H7 (cell line): ENCODE measurements around the gene SWAP70. TPM values are rescaled to one million over a fixed set of nuclear protein-coding genes. Genes with fewer than 3 reads are reported as not detected.
A peak's percentile ranks its signal among the peaks of the same experiment; 100 is the strongest.
"Not testable (repeated sequence)": the region's sequence is repeated elsewhere in the genome, so short reads cannot be mapped to it uniquely, and the experiment has no call there.

Experiments
- DNase-seq: peaks from one replicate; pipeline ENCODE4 v3.0.0; 2012
- H3K27me3 ChIP-seq: 2 replicates; pipeline ENCODE4 v1.6.0; 2011; ENCODE audit warnings: mild to moderate bottlenecking, low read length; ENCODE audit not compliant: control insufficient read depth, insufficient read depth
- H3K36me3 ChIP-seq: replicated peaks from 2 replicates; pipeline ENCODE4 v1.5.1; 2011; ENCODE audit warnings: low read length; ENCODE audit not compliant: control insufficient read depth, insufficient read depth
- H3K4me3 ChIP-seq: 2 replicates; pipeline ENCODE4 v1.5.1; 2011; ENCODE audit warnings: low read depth, mild to moderate bottlenecking, control low read depth, low read length, moderate library complexity; ENCODE audit not compliant: insufficient read depth
- total RNA-seq: library from RNA; depleted of rRNA; stranded (reverse); fragments of >200 nt; shearing (Covaris generic); gene quantifications from 2 replicates; pipeline ENCODE4 v1.2.3, GENCODE V29; 2014

The SWAP70 gene
- total RNA-seq, 1 experiment from 2014 or later = 18.5 TPM

GRCh38 chr11:9736365-9736764 lies 72.5 kb downstream of the SWAP70 start:
- DNase-seq = no peak
- H3K27me3 ChIP-seq = no peaks in the 10 kb centered on the region
- peaks cover 20% of the 10 kb centered on the region for H3K36me3 ChIP-seq
- no peak overlapping the region for H3K4me3 ChIP-seq

- Histone ChIP-seq H3K4me3 (no peak overlapping the region), H3K27me3 (no peaks in the 10 kb centered on the region), H3K36me3 (peaks cover 16% of the 10 kb centered on the region)
- no peak for DNase-seq
Observed at GRCh38 chr11:9738116-9738515, 74.2 kb downstream of the SWAP70 start.

- no peak for DNase-seq
- Histone ChIP-seq H3K36me3 (peaks cover 16% of the 10 kb centered on the region), H3K27me3 (no peaks in the 10 kb centered on the region), H3K4me3 (no peak overlapping the region)
Observed at GRCh38 chr11:9738707-9739106, 74.8 kb downstream of the SWAP70 start.

GRCh38 chr11:9739123-9739900 lies 75.4 kb downstream of the SWAP70 start:
- H3K27me3 ChIP-seq = no peaks in the 10 kb centered on the region
- DNase-seq = no peak
- no peak overlapping the region for H3K4me3 ChIP-seq
- peaks cover 16% of the 10 kb centered on the region for H3K36me3 ChIP-seq

- Histone ChIP-seq H3K27me3 (no peaks in the 10 kb centered on the region), H3K4me3 (no peak overlapping the region), H3K36me3 (peaks cover 16% of the 10 kb centered on the region)
- DNase-seq = no peak
Observed at GRCh38 chr11:9740202-9740883, 76.5 kb downstream of the SWAP70 start.

- no peak overlapping the region for H3K4me3 ChIP-seq
- H3K36me3 ChIP-seq = peaks cover 16% of the 10 kb centered on the region
- H3K27me3 ChIP-seq = no peaks in the 10 kb centered on the region
- DNase-seq = no peak
Observed at GRCh38 chr11:9741260-9741659, 77.4 kb downstream of the SWAP70 start.

GRCh38 chr11:9743512-9743911 lies 79.6 kb downstream of the SWAP70 start:
- H3K36me3 ChIP-seq = peaks cover 11% of the 10 kb centered on the region
- DNase-seq, H3K4me3 ChIP-seq, H3K27me3 ChIP-seq: not testable (repeated sequence)

GRCh38 chr11:9745411-9746211 lies 81.7 kb downstream of the SWAP70 start:
- no peaks in the 10 kb centered on the region for H3K27me3 ChIP-seq
- no peak for DNase-seq
- peaks cover 4% of the 10 kb centered on the region for H3K36me3 ChIP-seq
- H3K4me3 ChIP-seq = no peak overlapping the region

GRCh38 chr11:9747229-9747628 lies 83.4 kb downstream of the SWAP70 start:
- no peak for DNase-seq
- Histone ChIP-seq H3K27me3 (no peaks in the 10 kb centered on the region), H3K4me3 (no peak overlapping the region), H3K36me3 (peaks cover 2% of the 10 kb centered on the region)

- DNase-seq = no peak
- Histone ChIP-seq H3K36me3 (no peaks in the 10 kb centered on the region; the same call in none of the 2 replicates), H3K4me3 (no peak overlapping the region)
Observed at GRCh38 chr11:9747828-9748227, 84.0 kb downstream of the SWAP70 start.

GRCh38 chr11:9748361-9748970 lies 84.6 kb downstream of the SWAP70 start:
- no peaks in the 10 kb centered on the region; the same call in none of the 2 replicates for H3K36me3 ChIP-seq
- H3K27me3 ChIP-seq = no peaks in the 10 kb centered on the region
- peak; percentile 76 for DNase-seq
- H3K4me3 ChIP-seq = no peak overlapping the region

More at GRCh38 chr11:9747828-9748227, 84.0 kb downstream of the SWAP70 start:
- no peaks in the 10 kb centered on the region for H3K27me3 ChIP-seq

GRCh38 chr11:9750551-9750950 lies 86.7 kb downstream of the SWAP70 start:
- peak; percentile 6 for DNase-seq
- no peaks in the 10 kb centered on the region; the same call in none of the 2 replicates for H3K36me3 ChIP-seq
- no peak overlapping the region for H3K4me3 ChIP-seq
- H3K27me3 ChIP-seq = no peaks in the 10 kb centered on the region

GRCh38 chr11:9752091-9752490 lies 88.2 kb downstream of the SWAP70 start:
- Histone ChIP-seq H3K4me3 (no peak overlapping the region), H3K36me3 (no peaks in the 10 kb centered on the region; the same call in none of the 2 replicates), H3K27me3 (no peaks in the 10 kb centered on the region)
- no peak for DNase-seq

GRCh38 chr11:9753021-9753420 lies 89.1 kb downstream of the SWAP70 start:
- Histone ChIP-seq H3K4me3 (no peak overlapping the region), H3K27me3 (no peaks in the 10 kb centered on the region), H3K36me3 (no peaks in the 10 kb centered on the region; the same call in none of the 2 replicates)
- no peak for DNase-seq
